ENCODE results near the gene PTPRB. TPM values are rescaled to one million over a fixed set of nuclear protein-coding genes. Genes with fewer than 3 reads are reported as not detected.

PTPRB gene
- total RNA-seq, 6 experiments from 2014 or later, result 2.6 to 4.3 (median 3.1) TPM

DNA sequence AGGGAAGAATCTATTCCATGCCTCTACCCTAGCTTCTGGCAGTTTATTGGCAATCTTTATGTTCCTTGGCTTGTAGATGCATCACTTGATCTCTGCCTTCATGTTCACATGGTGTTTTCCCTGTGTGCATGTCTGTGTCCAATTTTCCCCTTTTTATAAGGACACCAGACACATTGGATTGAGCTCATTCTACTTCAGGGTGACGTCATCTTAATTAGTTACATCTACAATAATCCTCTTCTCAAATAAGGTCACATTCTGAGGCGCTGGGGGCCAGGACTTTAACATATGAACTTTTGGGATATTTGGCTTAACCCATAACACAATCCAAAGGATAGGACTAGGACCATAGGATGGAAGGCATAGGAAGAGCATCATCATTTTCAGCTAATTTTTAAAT is 169.8 kb downstream of the PTPRB start:
- TF ChIP-seq, protein P1, sequence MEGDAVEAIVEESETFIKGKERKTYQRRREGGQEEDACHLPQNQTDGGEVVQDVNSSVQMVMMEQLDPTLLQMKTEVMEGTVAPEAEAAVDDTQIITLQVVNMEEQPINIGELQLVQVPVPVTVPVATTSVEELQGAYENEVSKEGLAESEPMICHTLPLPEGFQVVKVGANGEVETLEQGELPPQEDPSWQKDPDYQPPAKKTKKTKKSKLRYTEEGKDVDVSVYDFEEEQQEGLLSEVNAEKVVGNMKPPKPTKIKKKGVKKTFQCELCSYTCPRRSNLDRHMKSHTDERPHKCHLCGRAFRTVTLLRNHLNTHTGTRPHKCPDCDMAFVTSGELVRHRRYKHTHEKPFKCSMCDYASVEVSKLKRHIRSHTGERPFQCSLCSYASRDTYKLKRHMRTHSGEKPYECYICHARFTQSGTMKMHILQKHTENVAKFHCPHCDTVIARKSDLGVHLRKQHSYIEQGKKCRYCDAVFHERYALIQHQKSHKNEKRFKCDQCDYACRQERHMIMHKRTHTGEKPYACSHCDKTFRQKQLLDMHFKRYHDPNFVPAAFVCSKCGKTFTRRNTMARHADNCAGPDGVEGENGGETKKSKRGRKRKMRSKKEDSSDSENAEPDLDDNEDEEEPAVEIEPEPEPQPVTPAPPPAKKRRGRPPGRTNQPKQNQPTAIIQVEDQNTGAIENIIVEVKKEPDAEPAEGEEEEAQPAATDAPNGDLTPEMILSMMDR (IDR thresholded peaks at IDR 0.05), result no peak
- H3K4me1 Mint-ChIP-seq (ENCODE audit: low read depth), result no peaks in the 10 kb centered on the region
- H3K27ac Mint-ChIP-seq, result no peak overlapping the region
- H3K27me3 Mint-ChIP-seq (ENCODE audit: insufficient read depth), result no peaks in the 10 kb centered on the region; the same call in 1 of the 2 replicates
- no peak for DNase-seq
- H3K4me3 Mint-ChIP-seq, result no peak overlapping the region; the same call in 1 of the 2 replicates
- H3K36me3 Mint-ChIP-seq (ENCODE audit: low read depth), result no peaks in the 10 kb centered on the region
- peaks cover 17% of the 10 kb centered on the region for H3K9me3 Mint-ChIP-seq

DNA sequence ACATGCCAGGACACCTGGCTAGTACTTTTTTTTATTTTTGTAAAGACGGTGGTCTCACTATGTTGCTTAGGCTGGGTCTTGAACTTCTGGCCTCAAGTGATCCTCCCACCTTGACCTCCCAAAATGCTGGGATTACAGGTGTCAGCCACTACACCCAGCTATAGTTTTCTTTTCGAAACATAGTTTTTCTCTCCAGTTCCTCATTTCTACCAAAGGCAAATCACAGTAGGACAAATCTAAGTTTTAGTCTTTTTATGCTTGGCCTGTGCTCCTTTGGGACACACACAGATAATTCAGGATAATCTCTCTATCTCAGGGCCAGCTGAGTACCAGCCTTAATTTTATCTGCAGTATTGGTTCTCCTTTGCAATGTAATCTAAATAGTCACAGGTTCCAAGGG is 170.5 kb downstream of the PTPRB start:
- Mint-ChIP-seq H3K27ac (no peak overlapping the region), H3K4me1 (ENCODE audit: low read depth) (no peaks in the 10 kb centered on the region), H3K27me3 (ENCODE audit: insufficient read depth) (no peaks in the 10 kb centered on the region; the same call in 1 of the 2 replicates), H3K9me3 (peaks cover 17% of the 10 kb centered on the region), H3K4me3 (no peak overlapping the region), H3K36me3 (ENCODE audit: low read depth) (no peaks in the 10 kb centered on the region)
- TF ChIP-seq, protein P1 (IDR thresholded peaks at IDR 0.05), result no peak
- DNase-seq, result no peak
